ENCODE data around the gene XPO4.

The XPO4 gene

DNA sequence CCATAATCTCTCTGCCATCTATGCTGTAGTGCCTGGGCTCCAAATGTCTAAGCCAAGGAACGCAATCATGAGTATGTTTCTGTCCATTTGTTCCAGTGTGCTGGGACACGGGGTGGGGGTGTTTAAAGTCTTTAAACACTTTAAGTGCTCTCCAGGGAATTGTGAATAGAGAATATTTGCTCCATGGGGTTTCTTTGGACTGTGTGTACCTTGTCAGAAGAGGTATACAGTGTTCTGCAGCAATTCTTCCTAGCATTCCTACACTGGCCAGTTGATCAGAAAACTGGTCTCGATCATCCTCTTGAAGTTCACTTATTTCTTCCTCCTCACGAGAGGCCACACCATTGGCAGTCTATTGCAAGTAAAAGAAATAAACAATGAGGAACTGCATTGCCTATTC, 93.7 kb downstream of the XPO4 start:
- TF ChIP-seq NFIC (IDR thresholded peaks at IDR 0.05) (no peak), TCF12 (IDR thresholded peaks at IDR 0.05; ENCODE audit: low read depth) (no peak), EP300 (IDR thresholded peaks at IDR 0.05; ENCODE audit: borderline replicate concordance) (no peak), MAX (IDR thresholded peaks at IDR 0.05) (no peak), USF1 (IDR thresholded peaks at IDR 0.05) (no peak), CREB1 (IDR thresholded peaks at IDR 0.05; ENCODE audit: low read depth) (no peak), REST (IDR thresholded peaks at IDR 0.05; ENCODE audit: low read depth) (no peak), YY1 (IDR thresholded peaks at IDR 0.05; ENCODE audit: low read depth) (no peak), TEAD4 (IDR thresholded peaks at IDR 0.05) (no peak), RAD21 (IDR thresholded peaks at IDR 0.05; ENCODE audit: low read depth) (no peak)

GRCh38 chr13:20803180-20803965, 99.2 kb downstream of the XPO4 start:
- TF ChIP-seq TAF1 (IDR thresholded peaks at IDR 0.05; ENCODE audit: low read depth), result no peak
- TF ChIP-seq USF1 (IDR thresholded peaks at IDR 0.05), result no peak
- TF ChIP-seq CREB1 (IDR thresholded peaks at IDR 0.05; ENCODE audit: low read depth), result no peak
- TF ChIP-seq YY1 (IDR thresholded peaks at IDR 0.05; ENCODE audit: low read depth), result no peak
- TF ChIP-seq EP300 (IDR thresholded peaks at IDR 0.05; ENCODE audit: borderline replicate concordance), result no peak
- no peak for TF ChIP-seq REST (IDR thresholded peaks at IDR 0.05; ENCODE audit: low read depth)
- no peak for TF ChIP-seq EGR1 (IDR thresholded peaks at IDR 0.05)
- no peak for TF ChIP-seq CEBPB (IDR thresholded peaks at IDR 0.05)
- no peak for TF ChIP-seq NFIC (IDR thresholded peaks at IDR 0.05)
- TF ChIP-seq TCF12 (IDR thresholded peaks at IDR 0.05; ENCODE audit: low read depth), result no peak
- no peak for TF ChIP-seq ZBTB7A (IDR thresholded peaks at IDR 0.05; ENCODE audit: low read depth)

DNA sequence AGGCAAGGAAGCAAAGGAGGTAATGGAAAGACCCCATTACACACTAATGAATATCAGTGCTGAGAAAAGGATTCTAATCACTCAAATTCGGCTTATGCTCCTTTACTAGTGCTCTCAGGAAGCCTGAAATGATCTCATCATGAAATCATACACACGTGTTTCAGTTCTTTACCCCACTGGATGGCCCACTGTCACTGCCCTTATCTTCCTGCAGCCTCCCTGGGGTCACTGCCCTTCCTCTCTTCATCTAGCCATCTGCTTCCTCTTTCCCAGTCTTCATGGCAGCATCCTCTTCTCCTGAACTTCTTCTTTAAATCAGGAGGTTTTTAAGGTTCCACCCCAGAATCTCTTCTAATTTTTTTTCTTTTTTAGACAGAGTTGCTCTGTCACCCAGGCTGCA, 100.8 kb downstream of the XPO4 start:
- TF ChIP-seq TAF1 (IDR thresholded peaks at IDR 0.05; ENCODE audit: low read depth) (no peak), RAD21 (IDR thresholded peaks at IDR 0.05; ENCODE audit: low read depth) (no peak), YY1 (IDR thresholded peaks at IDR 0.05; ENCODE audit: low read depth) (no peak), TCF12 (IDR thresholded peaks at IDR 0.05; ENCODE audit: low read depth) (no peak), CREB1 (IDR thresholded peaks at IDR 0.05; ENCODE audit: low read depth) (no peak), REST (IDR thresholded peaks at IDR 0.05; ENCODE audit: low read depth) (no peak), EP300 (IDR thresholded peaks at IDR 0.05; ENCODE audit: borderline replicate concordance) (no peak), EGR1 (IDR thresholded peaks at IDR 0.05) (no peak), ZBTB7A (IDR thresholded peaks at IDR 0.05; ENCODE audit: low read depth) (no peak), CEBPB (IDR thresholded peaks at IDR 0.05) (no peak), MAX (IDR thresholded peaks at IDR 0.05) (no peak), NFIC (IDR thresholded peaks at IDR 0.05) (no peak)

DNA sequence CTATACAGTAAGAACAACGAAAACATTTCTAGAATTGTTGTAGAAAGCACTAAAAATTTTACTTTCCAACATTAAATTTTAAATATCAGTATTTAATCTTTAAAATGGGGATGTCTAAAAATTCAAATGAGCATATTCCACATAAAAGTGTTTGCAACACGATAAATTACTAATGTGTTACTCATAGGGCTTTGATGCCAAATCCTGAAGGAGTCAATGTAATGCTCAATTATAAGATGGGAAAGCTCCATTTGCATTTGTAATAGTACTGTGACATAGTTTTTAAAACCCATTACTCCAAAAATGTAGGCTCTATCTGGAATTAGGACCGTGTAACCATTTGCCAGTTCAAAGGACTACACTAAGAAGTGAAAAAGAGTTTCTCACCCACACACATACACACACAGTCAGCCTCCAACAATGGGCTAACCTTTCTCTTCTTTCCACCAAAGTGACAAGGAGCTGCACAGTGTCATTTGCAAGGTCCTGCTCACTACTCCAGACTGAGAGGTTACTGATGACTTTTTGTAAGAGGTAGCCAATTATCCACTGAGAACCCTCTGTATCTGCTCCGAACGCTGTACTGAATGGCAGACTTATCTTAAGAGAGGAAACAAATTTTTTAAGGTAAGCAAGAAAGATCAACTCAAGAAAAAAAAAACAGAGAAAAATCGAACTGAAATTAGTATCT, 102.7 kb downstream of the XPO4 start:
- TF ChIP-seq USF1 (IDR thresholded peaks at IDR 0.05), result no peak
- no peak for TF ChIP-seq RAD21 (IDR thresholded peaks at IDR 0.05; ENCODE audit: low read depth)
- no peak for TF ChIP-seq FOXM1 (IDR thresholded peaks at IDR 0.05; ENCODE audit: borderline replicate concordance, low read depth)

Measured in Ishikawa (cell line).